CD4-positive, CD25-positive, alpha-beta regulatory T cell (primary cell): ENCODE data around the gene VAT1. TPM values are rescaled to one million over a fixed set of nuclear protein-coding genes. Genes with fewer than 3 reads are reported as not detected.

Experiments
- ATAC-seq, 2 donors: fragments of 150-1000 bp; cut with Tn5 transposase; one replicate each; pipeline ENCODE4 v1.10.0; 2021; ENCODE audit warnings: low read depth in 2 of 2, moderate number of reproducible peaks in 2 of 2, moderate library complexity in 1 of 2
- DNase-seq, 3 donors: peaks; one replicate each; pipeline versions ENCODE4 v3.0.0 to v3.0.0-alpha.2; 2012 to 2022; ENCODE audit warnings: mixed read lengths in 1 of 3
- H3K27ac ChIP-seq: one replicate; pipeline ENCODE4 v1.7.0; 2013; ENCODE audit warnings: mild to moderate bottlenecking, low read length; ENCODE audit not compliant: insufficient read depth, poor library complexity, severe bottlenecking
- H3K27me3 ChIP-seq: one replicate; pipeline ENCODE4 v1.7.0; 2013; ENCODE audit warnings: low read length; ENCODE audit not compliant: control insufficient read depth, insufficient read depth
- H3K36me3 ChIP-seq: one replicate; pipeline ENCODE4 v1.7.0; 2013; ENCODE audit warnings: mild to moderate bottlenecking, low read length, moderate library complexity; ENCODE audit not compliant: control insufficient read depth, insufficient read depth
- H3K4me1 ChIP-seq: 2 replicates; pipeline ENCODE4 v1.7.0; 2013; ENCODE audit warnings: mild to moderate bottlenecking, low read length; ENCODE audit not compliant: insufficient read depth, control insufficient read depth, poor library complexity, severe bottlenecking
- H3K4me3 ChIP-seq: one replicate; pipeline ENCODE4 v1.7.0; 2013; ENCODE audit warnings: low read depth, mild to moderate bottlenecking, low read length, moderate library complexity
- H3K9me3 ChIP-seq, 2 experiments: 1 replicate in 1 of 2; 2 replicates in 1 of 2; pipeline ENCODE4 v1.7.0; 2013; ENCODE audit warnings: low read length in 2 of 2, mild to moderate bottlenecking in 1 of 2, moderate library complexity in 1 of 2; ENCODE audit not compliant: control insufficient read depth in 2 of 2
- H3K27ac Mint-ChIP-seq, 3 donors: one replicate each; pipeline ENCODE4 v1.8.0; 2020 to 2022; ENCODE audit warnings: mild to moderate bottlenecking in 3 of 3, mixed read lengths in 3 of 3, moderate library complexity in 2 of 3
- H3K27me3 Mint-ChIP-seq: one replicate; pipeline ENCODE4 v1.8.0; 2022; ENCODE audit warnings: mild to moderate bottlenecking, mixed read lengths
- H3K36me3 Mint-ChIP-seq: one replicate; pipeline ENCODE4 v1.8.0; 2020; ENCODE audit warnings: mixed read lengths
- H3K4me1 Mint-ChIP-seq, 4 donors: one replicate each; pipeline ENCODE4 v1.8.0; 2020 to 2022; ENCODE audit warnings: mixed read lengths in 4 of 4, mild to moderate bottlenecking in 1 of 4
- H3K4me3 Mint-ChIP-seq, 4 donors: one replicate each; pipeline ENCODE4 v1.8.0; 2020 to 2022; ENCODE audit warnings: mild to moderate bottlenecking in 4 of 4, mixed read lengths in 4 of 4, moderate library complexity in 3 of 4
- H3K9me3 Mint-ChIP-seq, 7 donors: one replicate each; pipeline ENCODE4 v1.8.0; 2020 to 2022; ENCODE audit warnings: mixed read lengths in 7 of 7, mild to moderate bottlenecking in 3 of 7, moderate library complexity in 2 of 7
- polyA plus RNA-seq, 4 donors: library from polyadenylated mRNA; unstranded; fragments of 300-500 nt; fragmentation: Illumina TruSeq; gene quantifications; one replicate each; pipeline ENCODE4 v1.2.3, GENCODE V29; 2021
- total RNA-seq: library from RNA; stranded (reverse); gene quantifications from one replicate; pipeline ENCODE4 v1.2.3, GENCODE V29; 2022

Gene VAT1
- 21.9 TPM for total RNA-seq
- polyA plus RNA-seq = 10 to 100 TPM; 40.6 to 51.4 (median 49.1) TPM

GRCh38 chr17:43021741-43022512 is at the start of gene VAT1:
VAT1 (minus strand) TSS chr17:43022385; CDS start chr17:43022322, 63 bp downstream.
- Histone ChIP-seq H3K27me3 (no peaks in the 10 kb centered on the region), H3K4me3 (peak within 1 kb of the TSS; percentile 58), H3K27ac (peak within 1 kb of the TSS; percentile 23), H3K4me1 (peaks cover 23% of the 10 kb centered on the region), H3K9me3 (no peaks in the 10 kb centered on the region), H3K36me3 (no peaks in the 10 kb centered on the region)
- Mint-ChIP-seq H3K4me1 (peaks cover 6 to 47% (median 12%) of the 10 kb centered on the region in 4 donors), H3K27me3 (no peaks in the 10 kb centered on the region), H3K27ac (peak within 1 kb of the TSS; percentile 71 to 92 (median 88)), H3K9me3 (peaks cover 0 to 1% (median 0%) of the 10 kb centered on the region in 7 donors), H3K36me3 (no peaks in the 10 kb centered on the region), H3K4me3 (peak within 1 kb of the TSS; percentile 90 to 94 (median 92))
- ATAC-seq (peak; percentile 44 to 51), DNase-seq (peak; percentile 41 to 68 (median 59))

DNA sequence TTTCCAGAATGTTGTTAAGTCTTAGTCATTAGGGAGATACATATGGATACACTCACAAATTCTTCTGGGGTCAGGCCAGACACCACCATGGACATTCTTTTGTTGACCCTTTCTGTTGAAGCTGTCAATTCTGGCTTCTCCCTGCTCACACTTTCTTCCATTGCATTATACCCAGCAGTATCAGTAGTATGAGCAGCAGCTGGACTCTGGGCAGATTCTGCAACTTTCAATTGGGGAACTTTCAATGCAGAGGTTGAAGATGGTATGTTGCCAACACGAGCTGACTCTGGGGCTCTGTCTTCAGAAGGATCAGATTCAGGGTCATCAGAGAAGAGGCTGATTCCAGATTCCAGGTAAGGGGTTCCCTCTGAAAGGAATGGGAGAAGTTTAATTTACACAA is 48.7 kb upstream of the VAT1 start:
- H3K4me1 Mint-ChIP-seq = peaks cover 0 to 4% (median 0%) of the 10 kb centered on the region in 4 donors
- no peaks in the 10 kb centered on the region for H3K27me3 ChIP-seq
- no peak overlapping the region for H3K27ac ChIP-seq
- H3K9me3 ChIP-seq = no peaks in the 10 kb centered on the region
- no peak for ATAC-seq
- no peak for DNase-seq
- H3K4me3 ChIP-seq = no peak overlapping the region
- H3K27me3 Mint-ChIP-seq = no peaks in the 10 kb centered on the region
- H3K4me3 Mint-ChIP-seq = no peak overlapping the region
- no peaks in the 10 kb centered on the region for H3K4me1 ChIP-seq
- no peak overlapping the region for H3K27ac Mint-ChIP-seq
- H3K9me3 Mint-ChIP-seq = no peaks in the 10 kb centered on the region
- H3K36me3 ChIP-seq = no peaks in the 10 kb centered on the region
- H3K36me3 Mint-ChIP-seq = no peaks in the 10 kb centered on the region

- ATAC-seq = no peak
- Mint-ChIP-seq H3K4me3 (no peak overlapping the region), H3K4me1 (peaks cover 0 to 4% (median 0%) of the 10 kb centered on the region in 4 donors), H3K27me3 (no peaks in the 10 kb centered on the region), H3K36me3 (no peaks in the 10 kb centered on the region), H3K9me3 (no peaks in the 10 kb centered on the region), H3K27ac (peak overlapping the region in 1 of 3 donors; percentile 5)
- no peaks in the 10 kb centered on the region for H3K9me3 ChIP-seq
- H3K4me3 ChIP-seq = no peak overlapping the region
- H3K27ac ChIP-seq = no peak overlapping the region
- no peak for DNase-seq
- H3K4me1 ChIP-seq = no peaks in the 10 kb centered on the region
- no peaks in the 10 kb centered on the region for H3K27me3 ChIP-seq
- no peaks in the 10 kb centered on the region for H3K36me3 ChIP-seq
Measured at GRCh38 chr17:43070257-43070656, 48.1 kb upstream of the VAT1 start.

DNA sequence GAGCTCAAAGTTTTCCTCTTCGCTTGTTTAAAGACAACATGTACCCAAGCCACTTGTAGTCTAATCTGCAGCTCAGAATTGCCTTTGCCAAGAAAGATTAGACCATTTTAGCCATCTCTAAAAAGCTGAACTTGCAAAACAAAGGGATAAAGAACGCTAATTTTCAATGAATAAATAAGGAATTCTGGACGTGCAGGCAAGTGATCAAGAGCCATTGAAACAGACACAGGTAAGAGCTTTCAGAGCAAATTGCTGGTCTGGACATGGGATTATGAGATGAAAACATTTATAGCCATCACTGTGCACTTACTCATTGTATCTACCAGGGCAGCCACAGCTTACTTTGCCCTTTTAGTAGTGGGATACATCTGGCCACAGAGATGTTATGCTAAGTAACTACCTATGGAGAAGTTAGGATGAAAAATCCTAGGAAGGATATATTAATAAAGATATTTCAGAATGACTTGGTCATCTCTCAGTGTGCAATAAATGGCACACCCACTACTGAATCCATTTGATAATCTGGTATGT is 47.2 kb upstream of the VAT1 start:
- Mint-ChIP-seq H3K27me3 (no peaks in the 10 kb centered on the region), H3K36me3 (no peaks in the 10 kb centered on the region), H3K27ac (no peak overlapping the region), H3K4me3 (no peak overlapping the region), H3K9me3 (no peaks in the 10 kb centered on the region), H3K4me1 (peaks cover 0 to 4% (median 0%) of the 10 kb centered on the region in 4 donors)
- Histone ChIP-seq H3K36me3 (no peaks in the 10 kb centered on the region), H3K9me3 (no peaks in the 10 kb centered on the region), H3K4me1 (no peaks in the 10 kb centered on the region), H3K27ac (no peak overlapping the region), H3K4me3 (no peak overlapping the region), H3K27me3 (no peaks in the 10 kb centered on the region)
- DNase-seq = no peak
- no peak for ATAC-seq

- no peak overlapping the region for H3K27ac Mint-ChIP-seq
- H3K4me1 Mint-ChIP-seq = peaks cover 0 to 4% (median 0%) of the 10 kb centered on the region in 4 donors
- Histone ChIP-seq H3K36me3 (no peaks in the 10 kb centered on the region), H3K9me3 (no peaks in the 10 kb centered on the region), H3K4me1 (no peaks in the 10 kb centered on the region), H3K27me3 (no peaks in the 10 kb centered on the region), H3K27ac (no peak overlapping the region), H3K4me3 (no peak overlapping the region)
- ATAC-seq (no peak), DNase-seq (no peak)
- no peaks in the 10 kb centered on the region for H3K36me3 Mint-ChIP-seq
- no peaks in the 10 kb centered on the region for H3K27me3 Mint-ChIP-seq
- no peaks in the 10 kb centered on the region for H3K9me3 Mint-ChIP-seq
- H3K4me3 Mint-ChIP-seq = no peak overlapping the region
Measured at GRCh38 chr17:43068570-43069367, 46.6 kb upstream of the VAT1 start.

DNA sequence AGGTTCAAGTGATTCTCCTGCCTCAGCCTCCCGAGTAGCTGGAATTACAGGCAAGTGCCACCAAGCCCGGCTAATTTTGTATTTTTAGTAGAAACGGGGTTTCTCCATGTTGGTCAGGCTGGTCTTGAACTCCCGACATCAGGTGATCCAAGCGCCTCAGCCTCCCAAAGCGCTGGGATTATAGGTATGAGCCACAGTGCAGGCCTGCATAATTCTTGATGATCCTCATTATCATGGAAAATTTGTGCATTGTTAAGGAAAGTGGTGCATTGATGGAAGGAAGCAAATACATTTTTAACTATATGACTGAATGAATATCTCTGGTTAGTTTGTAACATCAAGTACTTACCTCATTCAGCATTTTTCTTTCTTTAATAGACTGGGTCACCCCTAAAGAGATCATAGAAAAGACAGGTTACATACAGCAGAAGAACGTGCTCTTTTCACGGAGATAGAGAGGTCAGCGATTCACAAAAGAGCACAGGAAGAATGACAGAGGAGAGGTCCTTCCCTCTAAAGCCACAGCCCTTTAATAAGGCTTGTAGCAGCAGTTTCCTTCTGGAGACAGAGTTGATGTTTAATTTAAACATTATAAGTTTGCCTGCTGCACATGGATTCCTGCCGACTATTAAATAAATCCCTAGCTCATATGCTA is 40.9 kb upstream of the VAT1 start:
- Histone ChIP-seq H3K9me3 (no peaks in the 10 kb centered on the region), H3K27ac (no peak overlapping the region), H3K36me3 (no peaks in the 10 kb centered on the region), H3K27me3 (no peaks in the 10 kb centered on the region), H3K4me3 (no peak overlapping the region), H3K4me1 (no peaks in the 10 kb centered on the region)
- H3K27me3 Mint-ChIP-seq = no peaks in the 10 kb centered on the region
- H3K9me3 Mint-ChIP-seq = no peaks in the 10 kb centered on the region
- DNase-seq (no peak), ATAC-seq (no peak)
- H3K4me1 Mint-ChIP-seq = no peaks in the 10 kb centered on the region
- no peak overlapping the region for H3K4me3 Mint-ChIP-seq
- H3K27ac Mint-ChIP-seq = peak overlapping the region in 1 of 3 donors; percentile 2
- H3K36me3 Mint-ChIP-seq = no peaks in the 10 kb centered on the region

DNA sequence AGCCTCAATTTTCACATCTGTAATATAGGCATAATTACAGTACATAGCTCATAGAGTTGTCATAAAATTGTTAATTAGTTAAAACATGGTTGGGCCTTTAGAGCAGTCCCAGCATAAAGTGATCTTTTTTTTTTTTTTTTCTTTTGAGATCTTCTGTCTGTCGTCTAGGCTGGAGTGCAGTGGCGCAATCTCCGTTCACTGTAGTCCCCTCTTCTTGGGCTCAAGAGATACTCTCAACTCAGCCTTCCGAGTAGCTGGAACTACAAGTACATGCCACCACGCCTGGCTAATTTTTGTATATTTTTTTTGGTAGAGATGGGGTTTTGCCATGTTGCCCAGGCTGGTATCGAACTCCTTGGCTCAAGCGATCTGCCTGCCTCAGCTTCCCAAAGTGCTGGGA is 33.9 kb upstream of the VAT1 start:
- no peaks in the 10 kb centered on the region for H3K27me3 Mint-ChIP-seq
- H3K4me1 Mint-ChIP-seq = no peaks in the 10 kb centered on the region

More for the DNA sequence above, 33.9 kb upstream of the VAT1 start:
- Histone ChIP-seq H3K27ac (no peak overlapping the region), H3K9me3 (no peaks in the 10 kb centered on the region), H3K4me3 (no peak overlapping the region), H3K4me1 (no peaks in the 10 kb centered on the region), H3K27me3 (no peaks in the 10 kb centered on the region), H3K36me3 (no peaks in the 10 kb centered on the region)
- Mint-ChIP-seq H3K9me3 (no peaks in the 10 kb centered on the region), H3K27ac (no peak overlapping the region), H3K4me3 (no peak overlapping the region), H3K36me3 (no peaks in the 10 kb centered on the region)
- DNase-seq (no peak), ATAC-seq (no peak)
